Thyroid gland (tissue), 4 donors: Measurements from ENCODE around the gene ULK4. TPM values are rescaled to one million over a fixed set of nuclear protein-coding genes. Genes with fewer than 3 reads are reported as not detected.
"Not testable (repeated sequence)": the region's sequence is repeated elsewhere in the genome, so short reads cannot be mapped to it uniquely, and the experiment has no call there.

Source experiments
- DNase-seq, 2 donors: peaks; one replicate each; pipeline ENCODE4 v3.0.0-alpha.2; 2019
- H3K27ac ChIP-seq, 3 donors: fragments of 200-600 bp; sonication (generic); 1 replicate in 2 of 3; 2 replicates in 1 of 3; pipeline ENCODE4 v1.5.1; 2016 to 2019; ENCODE audit warnings: mild to moderate bottlenecking in 1 of 3, moderate library complexity in 1 of 3
- H3K27me3 ChIP-seq: fragments of 200-600 bp; sonication (generic); one replicate; pipeline ENCODE4 v1.5.1; 2019
- H3K36me3 ChIP-seq, 2 donors: fragments of 200-600 bp; sonication (generic); one replicate each; pipeline ENCODE4 v1.5.1; 2016 to 2019
- H3K4me1 ChIP-seq, 2 donors: fragments of 200-600 bp; sonication (generic); one replicate each; pipeline ENCODE4 v1.5.1; 2017 to 2019
- H3K4me3 ChIP-seq, 3 donors: fragments of 200-600 bp; sonication (generic); replicated peaks in 1 of 3; 1 replicate in 2 of 3; 2 replicates in 1 of 3; pipeline ENCODE4 v1.5.1; 2016; ENCODE audit warnings: mild to moderate bottlenecking in 1 of 3
- H3K9me3 ChIP-seq: fragments of 200-600 bp; sonication (generic); one replicate; pipeline ENCODE4 v1.5.1; 2017
- CTCF ChIP-seq, 6 experiments: fragments of 200-600 bp in 3 of 6; fragments of 450-650 bp in 3 of 6; sonication (generic) in 3 of 6; IDR thresholded peaks; one replicate each; pipeline ENCODE4 v1.5.1; 2016 to 2019; ENCODE audit warnings: antibody characterized with exemption in 6 of 6, mild to moderate bottlenecking in 2 of 6, inconsistent platforms in 1 of 6, moderate library complexity in 1 of 6
- POLR2A ChIP-seq, 2 donors: fragments of 450-650 bp; IDR thresholded peaks; one replicate each; pipeline ENCODE4 v1.6.1; 2017; ENCODE audit warnings: antibody characterized with exemption in 2 of 2, mild to moderate bottlenecking in 2 of 2, moderate library complexity in 1 of 2
- WGBS, 2 donors: methylation state at CpG; one replicate each; pipeline ENCODE4 v1.1.5; 2017; 5-methylcytosine and 5-hydroxymethylcytosine counted together
- intact Hi-C: fragments of 100-400 bp; cut with DNase I; formaldehyde crosslinking; loops from one replicate; pipeline ENCODE4 v1.15.1; 2023
- total RNA-seq, 4 donors: library from RNA; depleted of rRNA; stranded (reverse); fragments of >200 nt; gene quantifications; one replicate each; pipeline ENCODE4 v1.2.3, GENCODE V29; 2016

Gene ULK4
- total RNA-seq, 4 donors from 2014 or later = 18.7 to 58.2 (median 43.3) TPM

GRCh38 chr3:41651718-41652117, 310.2 kb downstream of the ULK4 start:
- TF ChIP-seq CTCF (IDR thresholded peaks at IDR 0.05) (no peak), POLR2A (IDR thresholded peaks at IDR 0.05) (no peak)
- peaks cover 10 to 35% of the 10 kb centered on the region in 2 donors for H3K4me1 ChIP-seq
- intact Hi-C loops = no loop called here
- H3K36me3 ChIP-seq = no peaks in the 10 kb centered on the region
- no peak overlapping the region for H3K27ac ChIP-seq
- no peak for DNase-seq
- no peaks in the 10 kb centered on the region for H3K9me3 ChIP-seq
- H3K4me3 ChIP-seq = no peak overlapping the region
- H3K27me3 ChIP-seq = no peaks in the 10 kb centered on the region

- Histone ChIP-seq H3K27me3 (no peaks in the 10 kb centered on the region), H3K9me3 (no peaks in the 10 kb centered on the region), H3K4me3 (no peak overlapping the region), H3K27ac (no peak overlapping the region), H3K36me3 (no peaks in the 10 kb centered on the region), H3K4me1 (peaks cover 10 to 35% of the 10 kb centered on the region in 2 donors)
- DNase-seq = peak in 1 of 2 donors; percentile 37
- WGBS, 2 donors = 84 to 97% methylated on average over 9 of the region's 11 CpGs
- TF ChIP-seq POLR2A (IDR thresholded peaks at IDR 0.05) (no peak), CTCF (IDR thresholded peaks at IDR 0.05) (no peak)
- intact Hi-C loops = no loop called here
Observed at GRCh38 chr3:41650406-41650805, 311.5 kb downstream of the ULK4 start.

GRCh38 chr3:41649129-41649739, 312.7 kb downstream of the ULK4 start:
- no peaks in the 10 kb centered on the region for H3K36me3 ChIP-seq
- TF ChIP-seq POLR2A (IDR thresholded peaks at IDR 0.05) = no peak
- WGBS, 2 donors = 96 to 98% methylated on average over 3 to 5 of the region's 8 CpGs

GRCh38 chr3:41647730-41648129, 314.2 kb downstream of the ULK4 start:
- peaks cover 0 to 22% of the 10 kb centered on the region in 2 donors for H3K4me1 ChIP-seq
- WGBS, 2 donors = 94 to 98% methylated on average over 3 to 15 of the region's 17 CpGs
- H3K36me3 ChIP-seq, H3K27ac ChIP-seq, DNase-seq, intact Hi-C loops, H3K27me3 ChIP-seq, H3K9me3 ChIP-seq, H3K4me3 ChIP-seq: not testable (repeated sequence)

More at GRCh38 chr3:41649129-41649739, 312.7 kb downstream of the ULK4 start:
- no peak overlapping the region for H3K4me3 ChIP-seq
- H3K4me1 ChIP-seq = peaks cover 10 to 32% of the 10 kb centered on the region in 2 donors
- no peaks in the 10 kb centered on the region for H3K9me3 ChIP-seq
- no peaks in the 10 kb centered on the region for H3K27me3 ChIP-seq
- intact Hi-C loops = no loop called here
- H3K27ac ChIP-seq = no peak overlapping the region
- no peak for DNase-seq

GRCh38 chr3:41640076-41640475, 321.8 kb downstream of the ULK4 start:
- Histone ChIP-seq H3K4me3 (no peak overlapping the region), H3K27me3 (no peaks in the 10 kb centered on the region), H3K9me3 (no peaks in the 10 kb centered on the region), H3K27ac (no peak overlapping the region), H3K36me3 (no peaks in the 10 kb centered on the region), H3K4me1 (no peaks in the 10 kb centered on the region)
- WGBS, 2 donors = 93 to 94% methylated on average over 4 of the region's 4 CpGs
- DNase-seq = no peak
- intact Hi-C loops = no loop called here
- TF ChIP-seq POLR2A (IDR thresholded peaks at IDR 0.05) = no peak
- TF ChIP-seq CTCF (IDR thresholded peaks at IDR 0.05) = no peak

GRCh38 chr3:41638381-41638780, 323.5 kb downstream of the ULK4 start:
- TF ChIP-seq POLR2A (IDR thresholded peaks at IDR 0.05) (no peak), CTCF (IDR thresholded peaks at IDR 0.05) (no peak)
- intact Hi-C loops = no loop called here
- Histone ChIP-seq H3K27me3 (no peaks in the 10 kb centered on the region), H3K9me3 (no peaks in the 10 kb centered on the region), H3K36me3 (no peaks in the 10 kb centered on the region), H3K27ac (no peak overlapping the region), H3K4me3 (no peak overlapping the region), H3K4me1 (no peaks in the 10 kb centered on the region)
- DNase-seq = no peak
- WGBS, 2 donors = 95 to 97% methylated on average over 2 of the region's 2 CpGs
